ENCODE data around the gene CALM3.

The CALM3 gene

GRCh38 chr19:46609511-46610412, 8.6 kb downstream of the CALM3 start:
- no peak for TF ChIP-seq CTCF (IDR thresholded peaks at IDR 0.05; ENCODE audit: insufficient read depth, low read length, poor library complexity, severe bottlenecking)
- peaks cover 43% of the 10 kb centered on the region for H3K36me3 ChIP-seq (ENCODE audit: control insufficient read depth, insufficient read depth, low read length)
- DNase-seq (ENCODE audit: extremely low read depth, insufficient read length) = no peak
- no peak overlapping the region for H3K4me3 ChIP-seq (replicated peaks; ENCODE audit: low read depth, low read length)
- H3K27me3 ChIP-seq (replicated peaks; ENCODE audit: control insufficient read depth, insufficient read depth, low read length) = no peaks in the 10 kb centered on the region

GRCh38 chr19:46610413-46610775, 9.3 kb downstream of the CALM3 start:
- TF ChIP-seq CTCF (IDR thresholded peaks at IDR 0.05; ENCODE audit: insufficient read depth, low read length, poor library complexity, severe bottlenecking) = no peak
- Histone ChIP-seq H3K4me3 (replicated peaks; ENCODE audit: low read depth, low read length) (no peak overlapping the region), H3K27me3 (replicated peaks; ENCODE audit: control insufficient read depth, insufficient read depth, low read length) (no peaks in the 10 kb centered on the region), H3K36me3 (ENCODE audit: control insufficient read depth, insufficient read depth, low read length) (peaks cover 41% of the 10 kb centered on the region)
- no peak for DNase-seq (ENCODE audit: extremely low read depth, insufficient read length)

GRCh38 chr19:46610851-46611770, 10.0 kb downstream of the CALM3 start:
- Histone ChIP-seq H3K36me3 (ENCODE audit: control insufficient read depth, insufficient read depth, low read length) (peaks cover 35% of the 10 kb centered on the region), H3K27me3 (replicated peaks; ENCODE audit: control insufficient read depth, insufficient read depth, low read length) (no peaks in the 10 kb centered on the region), H3K4me3 (replicated peaks; ENCODE audit: low read depth, low read length) (no peak overlapping the region)
- no peak for DNase-seq (ENCODE audit: extremely low read depth, insufficient read length)
- no peak for TF ChIP-seq CTCF (IDR thresholded peaks at IDR 0.05; ENCODE audit: insufficient read depth, low read length, poor library complexity, severe bottlenecking)

DNA sequence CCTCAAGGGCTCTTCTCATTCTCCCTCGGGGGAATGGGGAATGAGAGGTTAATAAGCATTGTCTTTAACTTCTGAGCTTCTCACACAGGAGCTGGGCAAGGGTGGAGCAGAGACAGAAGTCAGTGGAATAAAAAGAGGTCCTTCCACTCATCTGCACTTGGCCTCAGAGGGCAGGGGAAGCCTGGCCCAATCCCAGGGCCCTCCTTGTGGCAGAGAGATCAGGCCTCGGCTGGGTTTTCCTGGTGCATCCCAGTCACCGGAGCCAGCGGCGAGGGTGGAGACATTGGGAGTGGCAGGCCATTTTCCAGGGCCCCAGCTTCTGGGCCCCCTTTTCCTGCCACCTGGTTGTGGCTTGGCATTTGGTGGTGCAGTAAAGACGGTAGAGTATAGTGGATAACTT, 10.6 kb downstream of the CALM3 start:
- Histone ChIP-seq H3K27me3 (replicated peaks; ENCODE audit: control insufficient read depth, insufficient read depth, low read length) (no peaks in the 10 kb centered on the region), H3K36me3 (ENCODE audit: control insufficient read depth, insufficient read depth, low read length) (peaks cover 32% of the 10 kb centered on the region), H3K4me3 (replicated peaks; ENCODE audit: low read depth, low read length) (no peak overlapping the region)
- DNase-seq (ENCODE audit: extremely low read depth, insufficient read length) = no peak
- no peak for TF ChIP-seq CTCF (IDR thresholded peaks at IDR 0.05; ENCODE audit: insufficient read depth, low read length, poor library complexity, severe bottlenecking)

DNA sequence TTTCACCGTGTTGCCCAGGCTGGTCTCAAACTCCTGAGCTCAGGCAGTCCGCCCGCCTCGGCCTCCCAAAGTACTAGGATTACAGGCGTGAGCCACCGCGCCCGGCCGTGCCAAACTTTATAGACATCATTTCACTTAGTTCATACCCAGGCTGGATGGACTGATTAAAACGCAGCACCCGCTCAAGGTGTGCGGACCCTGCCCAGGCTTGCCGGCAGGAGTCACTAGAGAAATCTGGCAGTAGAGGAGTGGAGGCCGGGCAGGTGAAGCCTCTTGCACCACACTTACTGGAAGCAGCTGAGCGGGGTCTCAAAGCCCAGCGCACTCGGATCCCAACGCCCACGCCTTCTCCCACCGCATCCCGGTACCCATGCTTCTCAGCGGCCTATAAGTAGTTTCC, 12.4 kb downstream of the CALM3 start:
- Histone ChIP-seq H3K4me3 (replicated peaks; ENCODE audit: low read depth, low read length) (no peak overlapping the region), H3K36me3 (ENCODE audit: control insufficient read depth, insufficient read depth, low read length) (peaks cover 17% of the 10 kb centered on the region), H3K27me3 (replicated peaks; ENCODE audit: control insufficient read depth, insufficient read depth, low read length) (no peaks in the 10 kb centered on the region)
- TF ChIP-seq CTCF (IDR thresholded peaks at IDR 0.05; ENCODE audit: insufficient read depth, low read length, poor library complexity, severe bottlenecking) = no peak
- no peak for DNase-seq (ENCODE audit: extremely low read depth, insufficient read length)
